Activated T-helper 17 cell treated with anti-CD3 and anti-CD28 coated beads, Interleukin-2, amount 50 U/mL, for 72 hours (primary cell): ENCODE results near the gene RFLNA. TPM values are rescaled to one million over a fixed set of nuclear protein-coding genes. Genes with fewer than 3 reads are reported as not detected.

Source experiments
- ATAC-seq: fragments of 150-1000 bp; cut with Tn5 transposase; replicated peaks from 2 replicates; pipeline ENCODE4 v1.10.0; 2021; ENCODE audit warnings: mild to moderate bottlenecking, moderate library complexity
- H3K27ac Mint-ChIP-seq: one replicate; pipeline ENCODE4 v1.8.0; 2022; ENCODE audit warnings: mixed read lengths
- H3K27me3 Mint-ChIP-seq: one replicate; pipeline ENCODE4 v1.8.0; 2022; ENCODE audit warnings: mixed read lengths
- H3K36me3 Mint-ChIP-seq: one replicate; pipeline ENCODE4 v1.8.0; 2022; ENCODE audit warnings: low read depth, mild to moderate bottlenecking, mixed read lengths
- H3K4me1 Mint-ChIP-seq: one replicate; pipeline ENCODE4 v1.8.0; 2022; ENCODE audit warnings: mixed read lengths
- H3K4me3 Mint-ChIP-seq: one replicate; pipeline ENCODE4 v1.8.0; 2022; ENCODE audit warnings: mild to moderate bottlenecking, mixed read lengths
- H3K9me3 Mint-ChIP-seq: one replicate; pipeline ENCODE4 v1.8.0; 2022; ENCODE audit warnings: mixed read lengths
- total RNA-seq, 2 donors: library from RNA; stranded (reverse); gene quantifications; one replicate each; pipeline ENCODE4 v1.2.3, GENCODE V29; 2022

The RFLNA gene
- total RNA-seq, 2 donors from 2014 or later = not detected

- no peak overlapping the region for H3K4me3 Mint-ChIP-seq
- ATAC-seq = no peak
- H3K9me3 Mint-ChIP-seq = peaks cover 6% of the 10 kb centered on the region
- no peaks in the 10 kb centered on the region for H3K4me1 Mint-ChIP-seq
- no peak overlapping the region for H3K27ac Mint-ChIP-seq
- no peaks in the 10 kb centered on the region for H3K27me3 Mint-ChIP-seq
- peaks cover 46% of the 10 kb centered on the region for H3K36me3 Mint-ChIP-seq
Observed at GRCh38 chr12:124327362-124328043, 32.6 kb downstream of the RFLNA start.

DNA sequence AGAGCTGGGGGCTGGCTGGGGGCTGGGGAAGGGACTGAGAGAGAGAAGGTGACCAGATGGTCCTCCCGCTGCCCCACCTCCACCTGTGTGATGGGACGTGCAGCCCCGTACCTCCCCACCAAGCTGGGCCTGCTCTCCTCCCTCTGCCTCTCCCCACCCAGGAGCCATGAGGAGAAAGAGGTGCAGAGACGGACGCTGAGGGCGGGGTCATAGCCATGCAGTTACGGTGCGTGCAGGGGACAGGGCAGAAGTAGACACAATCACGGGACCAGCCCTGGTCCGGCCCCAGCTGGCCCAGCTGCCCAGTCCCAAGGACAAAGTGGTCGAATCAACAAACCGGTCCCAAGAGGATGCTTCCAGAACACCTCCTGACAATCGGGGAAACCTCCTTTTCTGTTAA lies 33.2 kb downstream of the RFLNA start:
- Mint-ChIP-seq H3K9me3 (peaks cover 6% of the 10 kb centered on the region), H3K4me1 (no peaks in the 10 kb centered on the region), H3K4me3 (no peak overlapping the region), H3K27me3 (no peaks in the 10 kb centered on the region), H3K27ac (no peak overlapping the region), H3K36me3 (peaks cover 46% of the 10 kb centered on the region)
- ATAC-seq = no peak

- Mint-ChIP-seq H3K9me3 (peaks cover 6% of the 10 kb centered on the region), H3K4me1 (no peaks in the 10 kb centered on the region), H3K4me3 (no peak overlapping the region), H3K27me3 (no peaks in the 10 kb centered on the region), H3K27ac (no peak overlapping the region), H3K36me3 (peaks cover 44% of the 10 kb centered on the region)
- no peak for ATAC-seq
Observed at GRCh38 chr12:124328636-124329035, 33.7 kb downstream of the RFLNA start.

DNA sequence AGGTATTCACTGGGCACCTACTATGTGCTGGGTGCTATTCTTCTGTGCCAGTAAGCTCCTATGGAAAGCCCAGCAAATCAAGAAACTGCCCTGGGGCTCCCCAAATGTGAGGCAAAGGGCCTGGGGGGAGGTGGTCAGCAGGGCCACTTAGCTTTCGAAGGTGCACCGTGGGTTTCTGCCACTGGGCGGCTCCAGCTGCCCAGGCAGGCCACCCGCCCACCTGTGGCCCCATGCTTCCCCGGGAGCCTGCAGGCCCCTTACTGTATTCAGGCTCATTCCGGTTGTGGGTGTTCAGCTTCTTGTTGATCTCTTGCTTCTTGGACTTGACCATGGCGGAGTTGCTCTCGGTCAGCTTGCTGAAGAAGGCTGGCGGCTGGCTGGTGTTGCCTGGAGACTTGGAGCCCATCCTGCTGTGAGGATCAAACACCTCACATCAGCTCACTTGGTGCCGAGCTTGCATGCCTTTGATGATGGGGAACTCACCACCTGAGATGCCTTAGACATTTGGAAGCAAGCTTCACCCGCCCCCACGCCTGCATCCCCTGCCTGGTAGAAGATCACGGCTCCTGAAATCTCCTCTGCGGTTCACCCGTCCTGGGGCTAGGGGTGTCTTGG lies 37.3 kb downstream of the RFLNA start:
- no peak for ATAC-seq
- Mint-ChIP-seq H3K36me3 (peaks cover 43% of the 10 kb centered on the region), H3K4me3 (no peak overlapping the region), H3K4me1 (no peaks in the 10 kb centered on the region), H3K9me3 (no peaks in the 10 kb centered on the region), H3K27ac (no peak overlapping the region), H3K27me3 (no peaks in the 10 kb centered on the region)

GRCh38 chr12:124332900-124333299 lies 38.0 kb downstream of the RFLNA start:
- Mint-ChIP-seq H3K9me3 (no peaks in the 10 kb centered on the region), H3K36me3 (peaks cover 50% of the 10 kb centered on the region), H3K27ac (no peak overlapping the region), H3K4me1 (no peaks in the 10 kb centered on the region), H3K4me3 (no peak overlapping the region), H3K27me3 (no peaks in the 10 kb centered on the region)
- ATAC-seq = no peak

DNA sequence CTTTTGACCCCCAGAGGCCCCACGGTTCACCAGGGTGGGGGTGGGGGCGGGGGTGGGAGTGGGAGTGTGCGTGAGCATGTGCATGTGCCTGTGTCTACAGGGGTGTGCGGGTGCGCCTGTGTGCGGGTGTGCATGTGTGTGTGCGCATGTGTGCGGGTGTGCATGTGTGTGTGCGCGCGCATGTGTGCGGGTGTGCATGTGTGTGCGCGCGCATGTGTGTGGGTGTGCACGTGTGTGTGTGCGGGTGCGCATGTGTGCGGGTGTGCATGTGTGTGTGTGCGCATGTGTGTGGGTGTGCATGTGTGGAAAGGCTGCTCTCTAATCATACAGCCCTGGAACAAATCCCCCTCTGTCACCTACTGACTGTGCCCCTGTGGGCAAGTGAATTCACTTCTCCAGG lies 38.8 kb downstream of the RFLNA start:
- Mint-ChIP-seq H3K9me3 (no peaks in the 10 kb centered on the region), H3K27ac (no peak overlapping the region), H3K27me3 (no peaks in the 10 kb centered on the region), H3K4me3 (no peak overlapping the region), H3K4me1 (no peaks in the 10 kb centered on the region), H3K36me3 (peaks cover 59% of the 10 kb centered on the region)
- no peak for ATAC-seq

DNA sequence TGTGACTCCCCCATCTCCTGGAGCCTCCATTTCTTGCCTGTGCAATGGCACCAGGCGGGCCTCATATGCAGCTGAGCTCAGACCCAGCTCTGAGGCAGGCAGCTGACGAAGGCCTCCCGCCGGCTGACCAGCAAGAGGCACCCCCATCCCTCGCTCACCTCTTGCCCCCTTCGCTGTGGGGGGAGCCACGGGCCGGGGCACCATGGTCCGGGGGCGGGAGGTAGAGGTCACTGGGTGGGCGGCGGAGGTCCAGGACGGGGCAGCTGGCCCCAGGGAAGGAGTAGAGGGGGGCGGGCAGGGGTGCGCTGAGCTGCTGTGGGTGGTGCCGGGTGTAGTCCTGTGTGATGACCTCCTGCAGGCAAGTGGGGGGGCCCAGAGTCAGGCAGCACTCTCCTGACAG lies 39.4 kb downstream of the RFLNA start:
- no peaks in the 10 kb centered on the region for H3K9me3 Mint-ChIP-seq
- H3K27me3 Mint-ChIP-seq = no peaks in the 10 kb centered on the region

DNA sequence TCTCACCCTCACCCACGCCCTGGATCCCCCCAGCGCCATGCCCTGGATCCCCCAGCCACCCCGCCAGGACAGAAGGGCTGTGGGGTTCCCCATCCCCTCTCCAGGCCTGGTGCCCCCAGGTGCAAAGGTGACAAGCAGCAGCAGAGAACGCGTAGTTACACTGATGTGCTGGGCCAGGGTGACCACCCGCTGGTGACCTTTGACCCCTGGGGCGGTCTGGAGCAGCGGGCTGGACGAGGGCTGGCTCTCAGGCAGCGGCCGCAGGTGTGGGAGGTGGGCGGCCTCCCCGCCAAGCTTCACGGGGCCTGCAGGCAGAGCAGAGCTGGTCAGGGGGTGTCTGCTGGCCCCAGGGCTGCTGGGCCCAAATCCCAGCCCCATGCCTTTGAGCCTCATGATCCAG lies 40.1 kb downstream of the RFLNA start:
- Mint-ChIP-seq H3K27ac (no peak overlapping the region), H3K4me3 (no peak overlapping the region), H3K4me1 (no peaks in the 10 kb centered on the region), H3K27me3 (no peaks in the 10 kb centered on the region), H3K9me3 (no peaks in the 10 kb centered on the region), H3K36me3 (peaks cover 50% of the 10 kb centered on the region)
- ATAC-seq = no peak

More for the DNA sequence above, 39.4 kb downstream of the RFLNA start:
- Mint-ChIP-seq H3K36me3 (peaks cover 57% of the 10 kb centered on the region), H3K4me1 (no peaks in the 10 kb centered on the region), H3K4me3 (no peak overlapping the region), H3K27ac (no peak overlapping the region)
- no peak for ATAC-seq

GRCh38 chr12:124335426-124336183 lies 40.7 kb downstream of the RFLNA start:
- no peaks in the 10 kb centered on the region for H3K27me3 Mint-ChIP-seq
- H3K9me3 Mint-ChIP-seq = no peaks in the 10 kb centered on the region
- no peaks in the 10 kb centered on the region for H3K4me1 Mint-ChIP-seq
- ATAC-seq = no peak
- peaks cover 52% of the 10 kb centered on the region for H3K36me3 Mint-ChIP-seq
- H3K27ac Mint-ChIP-seq = no peak overlapping the region
- no peak overlapping the region for H3K4me3 Mint-ChIP-seq

DNA sequence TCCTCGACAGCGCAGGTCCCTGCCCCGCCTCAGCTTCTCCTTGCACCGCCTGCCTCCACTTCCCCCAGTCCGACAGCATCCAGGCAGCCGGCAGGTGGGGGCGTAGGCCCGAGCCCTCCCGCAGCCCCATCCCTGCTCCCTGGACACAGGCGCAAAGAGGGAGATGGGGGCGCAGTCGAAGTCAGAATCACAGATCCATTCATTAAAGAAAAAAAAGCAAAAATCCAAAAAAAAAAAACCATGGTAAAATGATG lies 41.2 kb downstream of the RFLNA start:
- ATAC-seq = no peak
- H3K36me3 Mint-ChIP-seq = peaks cover 56% of the 10 kb centered on the region
- H3K27me3 Mint-ChIP-seq = no peaks in the 10 kb centered on the region
- no peak overlapping the region for H3K4me3 Mint-ChIP-seq
- H3K27ac Mint-ChIP-seq = no peak overlapping the region
- H3K4me1 Mint-ChIP-seq = no peaks in the 10 kb centered on the region
- no peaks in the 10 kb centered on the region for H3K9me3 Mint-ChIP-seq

DNA sequence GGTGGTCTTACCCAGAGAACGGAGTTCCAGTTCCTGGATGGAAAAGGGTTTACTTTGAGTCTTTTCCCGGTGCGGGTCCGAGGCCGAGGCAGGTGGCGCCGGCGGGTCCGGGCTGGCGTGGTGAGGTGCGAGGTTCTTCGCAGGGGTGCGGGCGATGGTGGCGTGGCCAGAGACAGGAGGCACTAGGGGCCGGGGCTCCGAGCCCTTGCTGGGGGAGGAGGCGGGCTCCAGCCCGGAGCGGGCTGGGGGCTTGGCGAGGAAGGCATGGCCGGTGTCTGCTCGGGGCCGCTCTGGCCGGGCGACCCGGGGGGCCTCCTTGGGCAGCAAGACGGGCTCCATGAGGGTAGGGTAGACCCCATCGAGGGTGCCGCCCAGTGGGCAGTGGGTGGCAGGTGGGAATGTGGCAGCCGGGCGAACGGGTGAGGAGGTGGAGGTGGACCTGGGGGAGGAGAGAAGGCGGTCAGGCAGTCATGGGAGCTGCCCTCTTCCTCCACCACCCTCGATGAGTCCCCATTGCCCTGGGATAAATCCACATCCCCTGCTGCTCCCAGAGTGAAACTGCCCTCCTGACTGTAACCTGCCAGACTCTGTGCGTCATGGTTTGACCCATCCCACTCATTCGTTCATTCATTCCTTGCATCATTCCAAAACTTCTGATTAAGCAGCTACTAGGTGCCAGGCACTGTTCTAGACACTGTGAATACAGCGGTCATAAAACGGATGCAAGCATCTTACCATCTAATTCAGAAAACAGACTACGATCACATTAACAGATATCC lies 42.0 kb downstream of the RFLNA start:
- Mint-ChIP-seq H3K36me3 (peaks cover 57% of the 10 kb centered on the region), H3K9me3 (no peaks in the 10 kb centered on the region), H3K27me3 (no peaks in the 10 kb centered on the region), H3K4me3 (no peak overlapping the region), H3K27ac (no peak overlapping the region), H3K4me1 (no peaks in the 10 kb centered on the region)
- ATAC-seq = no peak

DNA sequence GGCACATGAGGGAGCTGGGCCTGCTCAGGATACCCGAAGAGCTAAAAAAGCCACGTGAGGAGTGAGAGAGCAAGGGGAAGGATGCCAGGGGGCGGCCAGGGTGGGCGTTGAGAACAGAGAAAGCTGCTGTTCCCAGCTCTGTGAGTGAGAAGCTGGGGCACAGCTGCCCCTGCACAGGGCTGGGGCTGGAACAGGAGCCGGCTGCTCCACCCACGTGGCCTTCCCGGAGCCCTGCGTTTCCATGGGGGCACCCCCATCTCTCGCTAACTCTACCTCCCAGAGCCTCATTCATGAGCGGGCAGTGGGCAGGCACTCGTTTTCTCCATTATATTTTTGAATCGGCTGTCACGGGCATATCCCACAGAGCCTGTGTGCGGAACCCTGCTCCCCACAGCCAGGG lies 42.7 kb downstream of the RFLNA start:
- H3K27me3 Mint-ChIP-seq = no peaks in the 10 kb centered on the region
- H3K9me3 Mint-ChIP-seq = no peaks in the 10 kb centered on the region
- no peak for ATAC-seq
- no peak overlapping the region for H3K4me3 Mint-ChIP-seq
- H3K27ac Mint-ChIP-seq = no peak overlapping the region
- peaks cover 62% of the 10 kb centered on the region for H3K36me3 Mint-ChIP-seq
- no peaks in the 10 kb centered on the region for H3K4me1 Mint-ChIP-seq

DNA sequence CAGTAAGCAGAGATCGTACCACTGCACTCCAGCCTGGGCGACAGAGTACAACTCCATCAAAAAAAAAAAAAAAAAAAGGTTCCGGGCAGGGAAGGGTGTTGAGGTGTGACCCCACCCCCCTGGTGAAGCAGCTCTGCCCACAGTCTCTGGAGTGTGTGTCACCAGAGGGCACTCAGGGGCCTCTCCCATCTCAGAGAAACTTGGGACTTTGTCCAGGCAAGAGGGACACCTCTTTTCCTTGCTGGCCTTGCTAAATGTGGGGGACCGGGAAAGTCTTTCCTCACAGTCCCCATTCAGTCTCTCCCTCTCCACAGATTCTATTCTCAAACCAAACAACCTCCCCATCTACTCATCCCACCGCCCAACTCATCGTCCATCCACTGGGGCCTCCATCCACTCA lies 43.6 kb downstream of the RFLNA start:
- Mint-ChIP-seq H3K4me1 (no peaks in the 10 kb centered on the region), H3K27me3 (no peaks in the 10 kb centered on the region), H3K27ac (no peak overlapping the region), H3K9me3 (no peaks in the 10 kb centered on the region), H3K36me3 (peaks cover 70% of the 10 kb centered on the region), H3K4me3 (no peak overlapping the region)
- peak; percentile 43 for ATAC-seq

- no peaks in the 10 kb centered on the region for H3K9me3 Mint-ChIP-seq
- peaks cover 76% of the 10 kb centered on the region for H3K36me3 Mint-ChIP-seq
- ATAC-seq = no peak
- no peak overlapping the region for H3K27ac Mint-ChIP-seq
- H3K4me3 Mint-ChIP-seq = no peak overlapping the region
- H3K4me1 Mint-ChIP-seq = no peaks in the 10 kb centered on the region
- H3K27me3 Mint-ChIP-seq = no peaks in the 10 kb centered on the region
Observed at GRCh38 chr12:124338876-124339603, 44.1 kb downstream of the RFLNA start.
